NB4 (cell line): ENCODE data around the gene ALPP.
A peak's percentile ranks its signal among the peaks of the same experiment; 100 is the strongest.
"Not testable (repeated sequence)": the region's sequence is repeated elsewhere in the genome, so short reads cannot be mapped to it uniquely, and the experiment has no call there.

Source experiments
- DNase-seq: peaks from one replicate; pipeline ENCODE4 v3.0.0; 2010; ENCODE audit warnings: low read depth
- H3K4me3 ChIP-seq: one replicate; pipeline ENCODE4 v1.5.1; 2011; ENCODE audit warnings: mild to moderate bottlenecking, low read depth, low read length, moderate library complexity
- CTCF ChIP-seq: IDR thresholded peaks from one replicate; pipeline ENCODE4 v1.5.1; 2012; ENCODE audit warnings: low read depth, low read length
- MAX ChIP-seq: IDR thresholded peaks from 2 replicates; pipeline ENCODE4 v1.6.1; 2011; ENCODE audit warnings: low read depth, low read length
- MYC ChIP-seq: IDR thresholded peaks from 2 replicates; pipeline ENCODE4 v1.6.1; 2011; ENCODE audit warnings: low read depth, low read length
- POLR2A ChIP-seq: IDR thresholded peaks from 2 replicates; pipeline ENCODE4 v1.6.1; 2011; ENCODE audit warnings: mild to moderate bottlenecking; ENCODE audit not compliant: insufficient read length; ENCODE audit errors: extremely low read depth

ALPP gene

GRCh38 chr2:232378735-232379151 is at the start of gene ALPP:
Gene ALPP (plus strand): TSS chr2:232378751. CDS start chr2:232378803, 52 bp downstream.
- DNase-seq = not testable (repeated sequence)

DNA sequence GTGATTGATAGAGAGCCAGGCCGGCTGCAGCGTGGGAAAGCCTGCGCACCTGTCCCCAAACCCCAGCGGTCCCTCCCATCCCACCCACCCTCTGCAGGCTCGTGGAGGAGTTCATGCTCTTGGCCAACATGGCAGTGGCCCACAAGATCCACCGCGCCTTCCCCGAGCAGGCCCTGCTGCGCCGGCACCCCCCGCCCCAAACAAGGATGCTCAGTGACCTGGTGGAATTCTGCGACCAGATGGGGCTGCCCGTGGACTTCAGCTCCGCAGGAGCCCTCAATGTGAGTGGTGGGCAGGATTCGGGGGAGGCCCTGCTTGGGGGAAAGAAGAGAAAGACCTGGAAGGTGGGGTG is 48.9 kb upstream of the ALPP start:
- no peak for DNase-seq
- TF ChIP-seq CTCF = no peak
- no peak for TF ChIP-seq MYC
- no peak for TF ChIP-seq POLR2A
- no peak for TF ChIP-seq MAX
- no peak overlapping the region for H3K4me3 ChIP-seq

More at GRCh38 chr2:232378735-232379151, at the start of gene ALPP:
- not testable (repeated sequence) for H3K4me3 ChIP-seq

DNA sequence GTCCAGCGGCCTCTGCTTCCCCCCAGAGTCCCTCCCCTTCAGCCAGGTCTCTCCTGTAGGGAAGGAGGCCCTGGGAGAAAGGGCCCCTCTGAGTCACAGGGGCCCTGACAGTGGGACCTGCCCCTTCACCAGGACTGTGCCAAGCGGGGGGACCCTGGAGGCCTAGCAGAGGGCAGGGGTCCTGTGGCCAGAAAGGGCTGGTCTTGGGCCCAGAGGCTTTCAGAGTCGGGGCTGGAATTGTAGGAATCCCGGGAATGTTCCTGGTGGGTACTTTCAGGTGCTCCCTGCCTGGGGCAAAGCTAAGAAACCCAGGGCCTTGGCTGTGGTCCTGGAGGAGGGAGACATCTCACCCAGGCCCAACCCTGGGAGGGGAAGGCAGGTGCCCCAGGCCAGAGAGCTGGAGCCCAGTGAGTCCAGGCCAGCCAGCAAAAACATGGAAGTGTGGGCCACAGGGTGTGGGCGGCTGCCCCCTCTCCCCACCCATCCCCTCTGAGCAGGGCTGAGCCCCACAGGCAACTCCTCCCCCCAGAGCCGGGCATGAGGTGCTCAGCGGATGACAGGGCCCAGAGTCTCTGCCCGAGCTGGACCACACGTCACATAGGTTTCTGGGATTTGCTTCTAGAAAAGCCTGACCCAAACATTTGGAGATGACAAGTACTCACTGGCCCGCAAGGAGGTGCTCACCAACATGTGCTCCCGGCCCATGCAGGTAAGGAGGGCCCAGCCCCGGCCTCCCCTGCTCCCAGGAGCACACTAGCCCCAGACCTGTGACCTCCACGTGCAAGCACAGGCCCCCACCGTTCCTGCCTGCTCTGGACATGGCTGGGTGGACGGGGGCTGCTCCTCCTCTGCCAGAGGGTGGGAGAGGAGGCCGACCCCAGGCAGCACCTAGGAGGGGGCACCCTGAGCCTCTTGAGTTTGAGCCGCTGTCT is 48.2 kb upstream of the ALPP start:
- DNase-seq = no peak
- TF ChIP-seq MAX (no peak), CTCF (no peak), MYC (no peak), POLR2A (no peak)
- H3K4me3 ChIP-seq = no peak overlapping the region

GRCh38 chr2:232331061-232331460 is 47.5 kb upstream of the ALPP start:
- not testable (repeated sequence) for DNase-seq, H3K4me3 ChIP-seq

GRCh38 chr2:232331641-232332040 is 46.9 kb upstream of the ALPP start:
- not testable (repeated sequence) for H3K4me3 ChIP-seq, DNase-seq

DNA sequence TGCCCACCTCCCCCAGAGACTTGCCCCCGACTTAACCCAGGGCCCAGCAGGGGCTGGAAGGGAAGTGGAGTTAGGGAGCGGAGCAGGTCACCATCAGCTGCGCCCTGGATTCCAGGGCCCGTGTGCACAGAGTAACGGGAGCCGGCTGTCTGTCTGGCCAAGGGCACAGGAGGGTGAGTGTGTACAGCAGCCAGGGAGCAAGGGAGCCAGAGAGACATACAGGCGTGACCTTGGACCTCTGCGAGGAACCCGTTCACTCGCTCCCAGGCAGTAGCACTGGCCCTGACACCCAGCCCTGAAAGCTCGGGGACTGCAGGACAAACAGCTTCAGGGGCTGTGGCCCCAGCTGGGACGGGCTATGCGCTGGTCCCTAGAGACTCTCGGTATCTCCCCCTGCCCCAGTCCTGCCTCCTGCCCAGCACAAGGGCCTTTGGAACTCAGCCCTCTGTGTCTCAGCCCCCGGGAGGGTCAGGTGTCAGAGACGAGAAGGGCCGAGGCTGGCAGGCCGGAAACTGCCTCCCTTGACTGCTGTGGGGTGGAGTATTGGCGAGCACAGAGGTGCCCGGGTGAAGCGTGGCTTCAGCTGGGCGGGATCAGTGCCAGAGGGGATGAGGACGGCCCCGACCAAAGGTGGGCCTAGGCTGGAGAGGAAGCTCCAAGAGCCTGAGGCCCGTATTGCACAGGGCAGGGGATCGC is 46.2 kb upstream of the ALPP start:
- H3K4me3 ChIP-seq, DNase-seq: not testable (repeated sequence)

DNA sequence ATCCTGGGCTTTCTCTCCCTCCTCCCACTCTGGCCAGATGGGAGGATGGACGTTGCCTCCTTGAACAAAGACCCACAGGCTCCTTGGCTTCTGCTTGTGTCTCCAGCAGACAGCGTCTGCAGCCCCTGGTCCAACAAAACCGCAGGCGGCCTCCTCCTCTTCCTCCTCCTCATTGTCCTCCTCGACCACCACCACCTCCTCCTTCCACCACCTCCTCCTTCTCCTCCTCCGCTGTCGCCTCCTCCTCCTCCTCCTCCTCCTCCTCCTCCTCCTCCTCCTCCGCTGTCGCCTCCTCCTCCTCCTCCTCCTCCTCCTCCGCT is 45.7 kb upstream of the ALPP start:
- no peak for TF ChIP-seq POLR2A
- no peak for TF ChIP-seq MAX
- TF ChIP-seq MYC = no peak
- TF ChIP-seq CTCF = no peak
- peak; percentile 81 for DNase-seq
- no peak overlapping the region for H3K4me3 ChIP-seq

DNA sequence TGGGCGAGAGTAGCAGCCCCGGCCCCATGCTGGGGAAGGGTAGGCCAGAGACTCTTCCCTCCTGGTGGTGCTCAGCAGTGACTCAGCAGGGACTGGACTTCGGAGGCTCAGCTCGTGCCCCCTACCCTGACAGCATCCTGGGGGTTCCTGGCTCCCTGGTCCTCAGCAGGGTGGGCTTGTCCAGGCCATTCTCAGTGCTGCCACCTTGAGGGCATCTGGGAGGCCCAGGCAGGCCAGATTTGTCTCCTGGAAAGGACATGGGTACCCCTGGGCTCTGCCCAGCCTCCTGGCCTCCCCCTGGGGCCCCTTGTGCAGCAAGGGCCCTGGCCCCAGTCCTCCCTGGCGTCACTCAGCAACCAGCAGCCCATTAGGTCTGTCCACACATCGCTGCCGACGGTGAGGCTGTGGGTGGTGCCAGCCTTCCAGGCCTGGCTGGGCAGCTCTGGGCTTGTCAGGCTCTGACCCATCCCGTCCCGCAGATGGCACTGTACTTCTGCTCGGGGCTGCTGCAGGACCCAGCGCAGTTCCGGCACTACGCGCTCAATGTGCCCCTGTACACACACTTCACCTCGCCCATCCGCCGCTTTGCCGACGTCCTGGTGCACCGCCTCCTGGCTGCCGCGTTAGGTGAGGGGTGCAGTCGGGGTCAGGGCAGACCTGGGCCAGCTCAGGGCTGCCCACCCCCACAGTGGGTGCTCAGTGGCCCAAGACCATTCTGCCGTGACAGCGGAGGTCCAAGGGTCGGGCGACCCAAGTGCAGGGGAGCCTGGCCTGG is 45.0 kb upstream of the ALPP start:
- no peak for TF ChIP-seq POLR2A
- TF ChIP-seq MYC = no peak
- peak; percentile 70 for TF ChIP-seq CTCF
- TF ChIP-seq MAX = no peak
- H3K4me3 ChIP-seq = no peak overlapping the region
- DNase-seq = peak; percentile 62

DNA sequence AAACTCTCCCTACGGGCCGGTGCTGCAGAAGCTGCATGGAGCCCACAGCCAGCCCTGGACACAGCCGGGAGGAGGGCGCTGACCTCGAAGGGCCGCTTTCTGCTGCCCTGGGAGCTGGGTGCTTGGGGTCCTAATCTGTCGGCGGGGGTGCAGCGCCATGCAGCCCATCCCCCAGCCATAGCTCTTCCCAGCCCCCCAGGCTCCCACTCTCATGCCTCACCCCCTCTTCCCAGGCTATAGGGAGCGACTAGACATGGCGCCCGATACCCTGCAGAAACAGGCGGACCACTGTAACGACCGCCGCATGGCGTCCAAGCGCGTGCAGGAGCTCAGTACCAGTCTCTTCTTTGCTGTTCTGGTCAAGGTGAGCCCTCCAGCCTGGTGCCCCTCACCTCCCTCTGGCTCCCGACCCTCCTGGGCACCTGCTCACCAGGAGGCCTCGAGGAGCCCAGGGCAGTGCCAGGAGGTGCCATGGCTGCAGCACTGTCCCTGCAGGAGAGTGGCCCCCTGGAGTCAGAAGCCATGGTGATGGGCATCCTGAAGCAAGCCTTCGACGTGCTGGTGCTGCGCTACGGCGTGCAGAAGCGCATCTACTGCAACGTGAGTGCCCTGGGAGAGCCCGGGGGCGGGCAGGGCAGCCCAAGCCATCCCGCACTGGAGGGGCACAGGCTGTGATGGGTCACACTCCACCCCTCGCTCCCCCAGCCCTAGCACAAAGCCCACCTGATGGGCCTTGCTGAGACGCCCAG is 44.2 kb upstream of the ALPP start:
- not testable (repeated sequence) for DNase-seq, H3K4me3 ChIP-seq

DNA sequence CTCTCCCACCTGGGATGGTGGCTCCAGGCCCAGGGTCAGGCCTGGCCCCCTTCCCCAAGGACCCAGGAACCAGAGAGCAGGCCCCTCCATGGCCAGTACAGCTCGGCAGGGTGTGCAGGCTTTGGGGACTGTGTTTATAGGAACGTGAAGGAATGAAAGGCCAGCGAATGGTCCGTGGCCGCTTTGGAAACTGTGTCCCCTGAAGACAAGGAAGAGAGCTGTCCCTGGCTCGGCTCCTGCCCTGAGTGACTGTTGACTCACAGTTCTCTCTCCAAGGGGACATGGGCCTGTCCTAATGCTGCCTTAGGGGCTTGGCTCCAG is 43.7 kb upstream of the ALPP start:
- DNase-seq, H3K4me3 ChIP-seq: not testable (repeated sequence)
